Measurements from ENCODE around the gene KCMF1.

KCMF1 gene

DNA sequence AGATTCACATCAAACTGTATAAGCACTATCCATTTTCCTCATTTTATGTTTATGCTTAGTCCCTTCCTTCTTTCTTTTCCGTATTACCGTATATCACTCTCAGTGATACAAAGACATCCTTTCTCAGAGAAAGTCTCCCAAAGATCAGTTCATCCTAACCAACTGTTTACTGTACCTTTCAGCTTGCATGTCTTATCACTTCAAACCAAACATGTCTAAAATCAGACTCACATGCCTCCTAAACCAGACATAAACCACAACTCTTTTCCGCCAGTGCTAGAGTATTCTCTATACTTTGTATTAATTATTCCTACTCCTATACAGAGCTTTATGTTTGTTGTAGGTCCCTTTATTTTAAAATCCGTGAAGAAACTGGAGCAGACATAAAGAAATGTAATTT, 41.5 kb downstream of the KCMF1 start:
- no peak overlapping the region for H3K4me3 ChIP-seq (ENCODE audit: low read depth, low read length)
- TF ChIP-seq, protein P1, sequence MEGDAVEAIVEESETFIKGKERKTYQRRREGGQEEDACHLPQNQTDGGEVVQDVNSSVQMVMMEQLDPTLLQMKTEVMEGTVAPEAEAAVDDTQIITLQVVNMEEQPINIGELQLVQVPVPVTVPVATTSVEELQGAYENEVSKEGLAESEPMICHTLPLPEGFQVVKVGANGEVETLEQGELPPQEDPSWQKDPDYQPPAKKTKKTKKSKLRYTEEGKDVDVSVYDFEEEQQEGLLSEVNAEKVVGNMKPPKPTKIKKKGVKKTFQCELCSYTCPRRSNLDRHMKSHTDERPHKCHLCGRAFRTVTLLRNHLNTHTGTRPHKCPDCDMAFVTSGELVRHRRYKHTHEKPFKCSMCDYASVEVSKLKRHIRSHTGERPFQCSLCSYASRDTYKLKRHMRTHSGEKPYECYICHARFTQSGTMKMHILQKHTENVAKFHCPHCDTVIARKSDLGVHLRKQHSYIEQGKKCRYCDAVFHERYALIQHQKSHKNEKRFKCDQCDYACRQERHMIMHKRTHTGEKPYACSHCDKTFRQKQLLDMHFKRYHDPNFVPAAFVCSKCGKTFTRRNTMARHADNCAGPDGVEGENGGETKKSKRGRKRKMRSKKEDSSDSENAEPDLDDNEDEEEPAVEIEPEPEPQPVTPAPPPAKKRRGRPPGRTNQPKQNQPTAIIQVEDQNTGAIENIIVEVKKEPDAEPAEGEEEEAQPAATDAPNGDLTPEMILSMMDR (IDR thresholded peaks at IDR 0.05; ENCODE audit: borderline replicate concordance, insufficient read depth, low read depth, low read length) = no peak

DNA sequence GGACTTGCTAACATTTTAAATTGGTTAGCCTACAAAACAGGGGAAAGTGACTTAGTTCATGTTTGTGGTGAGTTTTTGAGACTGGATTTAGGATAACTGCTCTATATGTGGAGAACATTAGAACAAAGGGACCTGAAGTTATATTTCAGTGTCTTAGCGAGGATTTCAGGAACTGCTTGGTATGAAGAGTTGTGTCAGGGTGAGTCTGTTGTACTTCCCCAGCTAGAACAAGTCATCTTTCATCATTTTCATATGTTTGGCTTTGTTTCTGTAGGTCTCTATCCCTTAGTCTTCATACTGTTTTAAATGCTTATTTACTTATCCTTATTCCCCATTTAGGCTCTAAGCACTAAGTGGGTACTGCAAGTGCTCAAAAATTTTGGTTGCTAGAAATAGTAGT, 41.9 kb downstream of the KCMF1 start:
- TF ChIP-seq, protein P1 (IDR thresholded peaks at IDR 0.05; ENCODE audit: borderline replicate concordance, insufficient read depth, low read depth, low read length) = no peak
- H3K4me3 ChIP-seq (ENCODE audit: low read depth, low read length) = no peak overlapping the region

DNA sequence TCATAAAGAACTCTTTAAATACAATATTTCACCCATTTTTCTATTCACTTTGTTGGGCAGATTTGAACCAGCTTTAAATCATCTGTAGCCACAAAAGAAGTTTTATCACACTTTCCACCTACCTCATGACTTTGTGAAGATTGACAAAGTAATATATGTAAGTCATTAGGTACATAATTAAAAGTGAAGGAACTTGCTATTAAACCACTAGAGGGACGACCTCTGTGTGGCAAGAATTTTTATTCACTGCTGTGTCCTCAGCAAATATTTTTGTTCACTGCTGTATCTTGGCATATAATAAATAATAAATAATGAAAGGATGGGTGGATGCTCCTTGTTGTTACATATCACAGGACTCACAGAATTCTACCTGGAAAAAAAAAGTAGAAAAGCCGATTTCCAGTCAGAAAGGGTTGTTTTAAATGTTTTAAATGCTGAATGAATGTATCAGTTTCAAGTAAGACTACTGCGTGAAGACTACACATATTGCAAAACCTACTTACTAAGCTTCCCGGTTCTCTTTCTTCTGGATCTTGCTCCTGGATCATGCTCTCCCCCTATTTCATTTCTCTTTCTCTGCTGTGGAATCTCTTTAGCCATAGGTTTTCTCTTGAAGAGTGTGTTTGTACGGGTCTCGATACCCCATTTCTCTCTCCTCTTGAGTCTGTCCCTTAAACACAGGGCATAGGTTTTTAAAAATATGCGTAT, 44.8 kb downstream of the KCMF1 start:
- no peak overlapping the region for H3K4me3 ChIP-seq (ENCODE audit: low read depth, low read length)
- TF ChIP-seq, protein P1 (IDR thresholded peaks at IDR 0.05; ENCODE audit: borderline replicate concordance, insufficient read depth, low read depth, low read length) = no peak

DNA sequence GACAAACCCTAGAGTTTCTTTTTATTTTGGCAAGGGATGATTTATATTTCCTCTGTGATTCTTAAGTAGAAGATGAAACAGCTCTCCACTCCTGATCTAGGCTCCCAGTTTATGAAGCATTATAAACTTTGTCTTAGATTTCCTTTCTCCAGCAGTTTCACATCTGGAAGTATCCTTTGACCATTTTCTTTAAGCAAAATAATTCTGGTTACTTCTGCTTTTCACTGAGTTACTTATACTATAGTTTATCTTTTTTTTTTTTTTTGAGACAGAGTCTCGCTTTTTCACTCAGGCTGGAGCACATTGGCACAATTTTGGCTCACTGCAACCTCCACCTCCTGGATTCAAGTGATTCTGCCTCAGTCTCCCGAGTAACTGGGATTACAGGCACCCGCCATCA, 45.5 kb downstream of the KCMF1 start:
- H3K4me3 ChIP-seq (ENCODE audit: low read depth, low read length) = no peak overlapping the region
- TF ChIP-seq, protein P1 (IDR thresholded peaks at IDR 0.05; ENCODE audit: borderline replicate concordance, insufficient read depth, low read depth, low read length) = no peak

DNA sequence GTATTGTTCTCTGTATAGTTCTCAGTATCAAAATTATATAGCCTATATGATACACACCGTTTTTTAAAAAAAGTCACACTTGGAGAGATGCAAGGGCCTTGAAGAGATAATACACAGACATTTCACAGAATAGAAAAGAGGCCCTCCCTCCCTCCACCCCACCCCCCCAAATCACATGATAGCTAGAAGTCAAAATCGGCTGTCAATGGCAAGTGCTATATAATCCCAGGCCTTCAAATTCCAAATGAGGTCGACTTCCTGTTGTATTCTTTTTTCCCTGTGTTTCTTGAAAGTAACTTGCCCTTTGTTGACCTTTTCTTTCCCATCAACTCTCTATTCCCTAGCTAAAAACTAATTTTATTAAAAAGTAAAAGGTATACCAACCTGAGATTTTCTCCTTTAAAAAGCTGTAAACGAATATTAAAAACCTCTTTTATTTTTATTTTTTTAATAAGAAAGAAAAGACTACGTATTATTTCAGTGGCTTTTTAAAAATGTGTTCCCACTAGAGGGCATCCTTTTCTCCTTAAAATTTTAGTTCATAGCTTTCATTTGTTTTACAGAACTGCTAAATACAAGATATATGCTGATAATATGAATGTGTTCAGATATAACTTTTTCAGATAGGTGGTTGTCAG, 46.6 kb downstream of the KCMF1 start:
- TF ChIP-seq, protein P1 (IDR thresholded peaks at IDR 0.05; ENCODE audit: borderline replicate concordance, insufficient read depth, low read depth, low read length) = no peak

DNA sequence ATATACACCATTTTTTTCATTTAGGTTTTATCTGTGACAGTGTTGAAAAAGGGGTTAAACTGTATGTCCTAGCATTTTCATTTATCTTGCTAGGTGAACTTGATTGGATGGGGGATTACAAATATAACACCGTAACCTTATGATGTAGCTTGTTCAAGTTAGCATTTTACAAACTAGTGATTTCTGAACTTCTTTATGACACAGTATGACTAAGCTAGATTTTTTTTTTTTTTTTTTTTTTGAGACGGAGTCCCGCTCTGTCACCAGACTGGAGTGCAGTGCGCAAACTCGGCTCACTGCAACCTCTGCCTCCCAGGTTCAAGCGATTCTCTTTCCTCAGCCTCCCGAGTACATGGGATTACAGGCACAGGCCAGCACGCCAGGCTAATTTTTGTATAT, 47.1 kb downstream of the KCMF1 start:
- no peak overlapping the region for H3K4me3 ChIP-seq (ENCODE audit: low read depth, low read length)
- TF ChIP-seq, protein P1 (IDR thresholded peaks at IDR 0.05; ENCODE audit: borderline replicate concordance, insufficient read depth, low read depth, low read length) = no peak

More for the DNA sequence above, 46.6 kb downstream of the KCMF1 start:
- no peak overlapping the region for H3K4me3 ChIP-seq (ENCODE audit: low read depth, low read length)

DNA sequence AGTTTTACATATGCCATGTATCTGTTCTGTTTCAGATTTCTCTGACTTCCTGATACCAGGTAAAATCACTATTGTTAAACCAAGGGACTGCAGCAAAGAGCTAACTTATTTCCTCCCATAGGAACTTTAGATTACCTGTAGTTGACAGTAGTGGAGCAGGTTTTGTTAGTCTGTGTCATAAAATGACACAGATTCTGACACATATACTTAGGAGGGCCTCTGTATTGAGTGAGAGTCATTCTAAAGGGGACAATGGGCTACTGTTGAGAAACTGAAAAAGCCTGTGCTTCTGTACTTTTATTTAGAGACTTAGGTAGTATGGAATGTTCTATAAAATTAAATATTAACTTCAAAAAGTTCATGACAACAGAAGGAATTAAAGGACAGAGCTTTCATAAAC, 48.2 kb downstream of the KCMF1 start:
- TF ChIP-seq, protein P1 (IDR thresholded peaks at IDR 0.05; ENCODE audit: borderline replicate concordance, insufficient read depth, low read depth, low read length) = no peak
- no peak overlapping the region for H3K4me3 ChIP-seq (ENCODE audit: low read depth, low read length)
